GM19395 (cell line): ENCODE measurements around the gene FAM181A.

Source experiments
- ATAC-seq: cut with Tn5 transposase; IDR thresholded peaks from one replicate; pipeline ENCODE4 v1.9.1; 2021; ENCODE audit warnings: mild to moderate bottlenecking, moderate library complexity; ENCODE audit not compliant: unreplicated experiment

Gene FAM181A

DNA sequence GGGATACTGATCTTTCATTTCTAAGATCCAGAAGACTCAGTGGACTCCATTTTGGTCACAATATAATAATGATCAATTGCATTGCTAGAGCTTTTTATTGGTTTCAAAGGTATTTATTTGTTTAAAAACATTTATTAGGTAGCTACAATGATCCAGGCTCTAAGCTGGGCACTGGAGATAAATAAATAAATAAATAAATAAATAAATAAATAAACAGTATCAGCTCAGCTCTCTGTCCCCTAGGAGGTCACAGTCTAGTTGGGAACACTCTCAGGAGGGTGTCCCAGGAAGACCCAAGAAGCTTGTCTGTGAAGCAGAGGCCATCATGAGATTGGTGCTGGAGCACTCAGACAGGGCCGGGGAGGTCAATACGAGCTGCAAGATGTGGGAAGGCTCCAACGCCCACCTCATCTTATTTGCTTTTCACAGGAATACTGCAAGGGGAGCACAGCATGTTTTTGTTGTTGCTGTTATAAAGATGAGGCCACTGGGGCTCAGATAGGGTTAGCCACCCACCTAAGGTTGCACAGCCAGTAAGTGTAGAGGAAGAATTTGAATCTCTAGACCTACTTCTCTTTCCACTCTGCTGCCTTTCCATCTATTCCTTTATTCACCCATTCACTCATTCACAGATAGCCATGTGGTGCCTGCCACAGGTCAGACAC, 33.8 kb downstream of the FAM181A start:
- no peak for ATAC-seq

DNA sequence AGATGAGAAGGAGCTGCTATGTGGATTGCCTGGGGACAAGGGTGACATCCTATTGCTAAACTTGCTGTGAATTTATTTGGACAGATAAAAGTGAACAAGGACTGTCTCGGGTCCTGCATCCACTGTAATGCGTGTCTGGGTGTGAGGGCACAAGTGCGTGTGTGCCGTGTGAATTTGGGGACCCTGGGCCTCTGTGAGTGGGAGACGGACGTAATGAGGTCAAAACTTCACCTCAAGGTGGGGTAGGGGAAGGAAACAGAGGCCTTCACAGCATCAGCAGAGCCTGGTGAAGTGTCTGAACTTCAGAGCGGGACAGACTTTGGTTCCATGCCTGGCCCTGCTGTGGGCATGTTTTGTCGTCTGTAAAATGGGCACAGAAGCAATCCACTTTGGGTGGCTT, 34.5 kb downstream of the FAM181A start:
- ATAC-seq = no peak

DNA sequence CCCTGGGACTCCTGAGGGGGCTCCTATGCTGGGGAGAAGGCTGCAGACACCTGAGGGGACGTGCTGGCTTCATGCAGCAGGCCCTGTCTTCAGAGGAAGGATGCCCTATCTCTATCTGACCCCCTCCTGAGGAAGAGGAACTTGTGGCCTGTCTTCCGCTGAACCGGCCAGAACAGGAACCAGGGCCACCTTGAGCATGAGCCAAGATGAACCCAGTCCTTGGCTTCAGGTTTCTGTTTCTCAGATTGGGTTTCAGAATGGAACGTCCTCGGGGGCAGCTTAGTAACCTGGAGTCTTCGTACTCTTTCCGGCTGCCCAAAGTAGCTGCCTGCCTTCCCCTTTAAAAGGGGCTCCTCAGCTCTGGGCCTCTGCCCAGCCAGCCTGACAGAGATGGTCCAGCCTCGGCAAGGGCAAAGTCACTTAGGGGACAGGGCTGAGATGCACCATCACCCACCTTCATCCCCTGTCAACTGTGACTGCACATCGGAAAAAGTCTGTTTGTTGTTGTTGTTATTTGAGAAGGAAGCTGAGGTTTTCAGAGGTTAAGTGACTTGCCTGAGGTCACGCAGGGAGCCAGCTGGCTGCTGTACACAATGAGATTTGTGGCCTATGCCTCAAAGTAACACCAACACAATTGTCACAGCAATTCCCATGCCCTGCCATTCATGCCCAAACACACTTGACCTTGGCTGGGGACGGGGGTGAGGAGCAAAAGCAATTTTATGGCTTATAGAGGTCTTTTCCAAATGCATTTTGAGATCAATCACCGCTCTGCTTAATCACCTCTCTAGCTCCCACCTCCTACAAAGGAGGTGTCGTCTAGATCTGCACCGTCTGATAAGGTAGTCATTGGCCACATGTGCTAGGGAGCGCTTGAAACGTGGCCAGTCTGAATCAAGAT, 35.8 kb downstream of the FAM181A start:
- ATAC-seq = peak; percentile 58

DNA sequence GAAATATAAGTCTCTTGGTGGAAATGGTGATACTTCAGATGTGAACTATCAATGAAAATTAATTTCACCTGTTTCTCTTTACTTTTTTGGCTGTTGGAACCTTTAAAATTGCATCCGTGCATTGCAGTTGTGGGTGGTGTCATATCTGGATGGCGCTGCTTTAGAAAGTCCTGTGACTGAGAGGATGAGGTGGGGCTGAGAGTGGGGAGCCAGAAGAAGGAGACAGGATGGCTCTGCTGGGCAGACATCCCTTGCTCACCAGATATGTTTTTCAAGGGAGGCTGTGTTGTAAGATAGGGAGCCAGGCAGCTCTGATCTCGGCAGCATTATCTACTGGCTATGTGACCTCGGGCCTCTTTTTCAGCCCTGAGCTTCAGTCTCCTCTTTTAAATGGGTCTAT, 36.5 kb downstream of the FAM181A start:
- no peak for ATAC-seq

DNA sequence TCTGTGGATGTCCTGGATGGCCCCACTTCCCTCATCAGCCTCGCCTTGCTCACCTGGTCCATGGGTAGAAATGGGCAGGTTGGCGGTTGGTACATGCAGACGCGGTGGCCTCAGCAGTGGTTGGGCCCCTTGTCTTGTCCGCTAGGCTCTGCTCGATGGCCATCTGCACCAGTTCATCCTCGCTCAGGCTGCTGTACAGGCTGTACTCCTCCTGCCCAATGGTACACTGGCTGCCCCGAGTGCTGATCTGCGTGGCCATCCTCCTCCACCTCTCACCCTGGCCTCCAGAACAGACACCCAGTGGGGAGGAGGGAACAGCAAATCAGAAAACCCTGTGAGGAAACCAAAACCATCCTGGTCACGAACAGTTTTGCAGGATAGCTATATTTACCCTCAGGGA, 37.1 kb downstream of the FAM181A start:
- no peak for ATAC-seq

DNA sequence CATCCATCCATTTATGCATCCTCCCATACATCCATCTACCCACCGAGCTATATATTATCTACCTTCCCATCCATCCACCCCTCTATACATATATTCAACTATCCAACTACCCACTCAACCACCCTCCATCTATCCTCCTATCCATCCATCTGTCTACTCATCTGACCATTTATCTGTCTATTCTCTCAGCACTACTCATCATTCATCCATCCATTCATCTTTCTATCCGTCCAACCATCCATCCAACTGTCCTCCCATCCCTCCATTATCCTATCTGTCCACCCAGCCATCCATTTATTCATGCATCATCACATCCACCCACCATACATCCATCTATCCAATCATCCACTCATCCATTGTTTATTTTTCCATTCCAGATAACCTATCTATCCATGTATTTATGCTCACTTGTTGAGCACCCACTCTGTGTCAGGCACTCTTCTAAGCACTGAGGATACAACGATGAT, 37.7 kb downstream of the FAM181A start:
- no peak for ATAC-seq

DNA sequence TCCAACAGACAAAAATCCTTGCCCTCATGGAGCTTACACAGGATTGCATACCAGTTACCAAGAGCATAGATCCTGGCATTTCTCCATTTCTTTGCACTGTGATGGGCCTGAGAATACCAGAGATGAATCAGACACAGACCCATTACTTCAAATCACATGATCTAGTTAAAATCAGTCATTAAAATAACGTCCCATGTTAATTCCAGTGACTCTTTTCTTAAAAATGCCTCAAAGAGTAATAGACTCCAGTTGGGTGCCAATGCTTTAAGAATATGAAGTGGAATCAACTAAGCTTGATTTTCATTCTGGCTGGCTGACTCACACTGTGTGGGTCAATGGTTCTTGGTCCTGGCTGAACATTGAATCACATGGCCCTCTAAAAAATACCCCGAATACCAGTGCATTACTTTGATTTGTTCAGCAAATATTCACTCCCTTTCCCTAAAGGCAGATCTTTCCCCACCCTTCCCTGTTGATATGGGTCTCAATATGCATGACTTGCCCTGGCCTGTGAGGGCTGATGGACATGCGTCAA, 38.2 kb downstream of the FAM181A start:
- ATAC-seq = no peak

DNA sequence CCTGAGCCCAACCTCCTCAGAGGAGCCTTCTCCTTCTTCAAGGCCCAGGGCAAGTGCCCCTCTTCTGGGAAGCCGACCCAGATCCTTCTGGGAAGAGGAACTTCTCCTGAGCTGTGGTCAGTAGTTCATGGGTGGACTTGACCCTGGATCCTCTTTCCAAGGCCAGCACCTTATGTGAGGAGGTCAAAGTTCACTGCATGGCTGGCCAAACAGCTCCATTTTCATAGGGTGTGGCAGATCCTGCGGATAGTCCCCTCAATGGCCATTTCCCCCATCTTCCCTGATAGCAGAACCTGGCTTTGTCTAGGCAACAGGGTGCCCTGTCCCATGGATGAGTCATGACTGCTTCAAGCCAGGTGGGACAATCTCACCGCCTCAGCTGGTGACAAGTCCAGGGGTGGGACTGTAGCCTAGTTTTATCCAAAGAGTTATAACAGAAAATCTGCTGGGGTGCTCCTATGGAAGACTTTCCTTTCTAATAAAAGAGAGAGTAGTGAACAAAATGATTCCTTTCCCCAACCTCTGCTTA, 38.9 kb downstream of the FAM181A start:
- ATAC-seq = no peak

DNA sequence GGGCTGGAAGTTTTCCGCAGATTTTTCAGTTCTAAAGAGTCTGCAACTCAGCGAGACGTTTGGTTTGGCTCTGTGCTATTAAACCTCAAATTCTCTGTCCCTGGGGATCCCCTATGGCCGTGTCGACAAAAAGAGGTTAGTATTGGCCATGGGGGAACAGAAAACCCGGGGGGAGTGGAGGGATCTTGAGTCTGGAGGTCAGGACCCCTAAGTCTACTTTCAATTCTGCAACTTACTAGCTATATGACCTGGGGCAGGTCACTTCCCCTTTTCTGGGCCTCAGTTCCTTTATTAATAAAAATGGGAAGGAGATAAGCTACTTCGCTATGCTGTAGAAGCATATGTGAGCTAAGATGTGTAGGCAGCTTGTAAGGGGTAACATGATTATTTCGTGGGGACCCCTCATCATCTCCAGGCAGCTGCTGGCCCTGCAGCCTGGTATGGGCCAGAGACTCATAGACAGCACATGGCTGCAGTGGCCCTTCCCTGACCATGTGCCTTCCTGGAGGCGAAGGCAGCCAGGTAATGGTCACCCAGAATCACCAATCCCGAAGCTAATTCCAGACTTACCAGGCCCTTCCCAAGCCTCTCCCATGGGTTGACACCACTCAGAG, 40.6 kb downstream of the FAM181A start:
- peak; percentile 44 for ATAC-seq

DNA sequence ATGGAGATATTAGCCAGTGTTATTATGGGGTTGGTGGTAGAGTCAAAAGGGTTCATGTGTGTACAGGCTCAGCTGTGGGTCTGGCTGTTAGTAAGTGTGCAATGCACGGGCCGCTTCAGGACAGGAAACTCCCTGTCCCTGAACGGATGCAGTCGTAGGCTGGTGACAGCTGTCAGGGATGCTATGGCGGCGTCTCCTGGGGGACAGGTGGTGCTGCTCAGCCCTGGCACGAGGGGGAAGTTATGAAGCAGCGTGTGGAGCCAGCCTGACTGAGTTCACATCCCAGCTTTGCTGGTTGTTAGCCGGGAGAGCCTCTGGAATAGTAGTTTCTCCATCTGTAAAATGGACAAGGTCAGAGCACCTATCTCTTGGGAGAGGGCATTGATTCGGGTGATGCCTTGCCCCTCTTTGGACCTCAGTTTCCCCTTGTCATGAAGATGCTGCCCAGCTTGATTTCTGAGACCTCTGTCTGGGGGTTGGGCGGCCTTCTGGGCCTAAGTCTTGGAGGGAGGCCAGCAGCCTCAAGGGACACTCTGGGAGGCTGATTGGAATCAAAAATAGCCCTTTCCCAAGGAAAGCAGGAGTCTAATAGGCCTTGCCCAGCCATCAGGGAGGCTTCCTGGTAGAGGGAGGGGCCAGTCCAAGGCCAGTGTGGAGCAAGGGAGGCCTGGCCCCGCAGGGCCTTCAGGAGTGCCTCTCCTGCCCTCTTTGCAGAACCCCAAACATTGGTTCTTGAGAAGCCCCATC, 42.1 kb downstream of the FAM181A start:
- peak; percentile 20 for ATAC-seq

DNA sequence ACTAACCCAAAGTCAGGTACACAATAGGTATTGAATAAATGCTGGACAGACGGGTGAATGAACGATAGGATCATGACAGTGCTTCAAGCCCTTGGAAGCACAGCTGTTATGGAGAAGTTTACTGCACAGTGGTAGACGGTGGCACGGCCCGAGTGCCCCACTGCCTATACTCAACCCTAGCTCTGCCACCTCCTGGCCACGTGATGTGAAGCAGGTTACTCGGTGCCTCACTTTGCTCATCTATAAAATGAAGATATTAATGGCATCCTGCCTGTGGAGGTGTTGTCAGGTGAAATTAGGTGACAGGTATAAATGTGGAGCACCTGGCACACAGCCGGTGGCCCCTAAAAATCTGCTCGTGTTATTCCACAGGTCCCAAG, 43.4 kb downstream of the FAM181A start:
- ATAC-seq = peak; percentile 31

DNA sequence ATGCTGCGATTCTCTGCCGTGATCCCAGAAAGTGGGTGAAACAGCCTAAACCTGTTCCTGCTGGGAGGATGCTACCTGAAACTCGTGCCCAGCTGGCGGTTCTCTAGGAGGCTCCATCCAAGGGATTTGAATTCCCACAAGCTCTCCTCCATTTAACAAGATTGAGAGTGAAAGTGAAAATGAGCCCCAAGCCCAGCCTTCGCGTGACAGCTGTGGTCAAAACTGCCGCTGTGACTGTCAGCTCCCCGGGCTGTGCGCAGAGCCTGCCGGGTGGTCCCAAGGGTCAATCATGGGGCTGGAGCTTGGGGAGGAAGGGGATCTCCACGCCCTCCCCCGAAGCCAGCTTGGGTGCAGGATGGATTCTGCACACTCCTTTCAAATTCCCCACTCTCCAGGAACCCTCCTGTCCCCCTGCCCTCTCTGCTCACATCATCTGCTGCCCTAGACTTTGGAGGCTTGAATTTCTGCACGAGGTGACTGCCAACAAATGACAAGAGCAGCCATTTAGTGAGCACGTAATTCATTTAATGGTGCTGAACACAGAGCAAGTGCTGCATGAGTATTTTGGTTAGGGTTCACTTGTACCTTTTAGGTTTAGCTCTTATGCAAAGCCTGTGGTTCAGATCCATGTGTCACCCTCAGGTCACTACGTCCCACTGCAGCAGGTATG, 44.0 kb downstream of the FAM181A start:
- peak; percentile 40 for ATAC-seq

DNA sequence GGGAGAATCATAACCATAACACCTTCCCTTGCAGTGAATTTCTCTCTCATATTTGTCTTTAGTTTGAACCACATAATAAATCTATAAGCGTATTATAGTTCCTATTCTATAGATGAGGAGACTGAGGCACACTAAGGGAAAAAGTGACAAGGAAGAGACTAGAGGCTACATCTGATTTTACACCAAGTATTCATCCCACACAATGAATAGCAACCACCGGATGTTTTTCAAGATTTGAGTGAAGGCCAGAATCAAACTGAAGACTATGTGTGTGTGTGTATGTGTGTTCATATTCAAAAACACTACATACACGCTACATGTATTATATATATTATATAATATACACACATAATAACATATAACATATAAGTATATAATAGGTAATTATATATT, 44.5 kb downstream of the FAM181A start:
- no peak for ATAC-seq

DNA sequence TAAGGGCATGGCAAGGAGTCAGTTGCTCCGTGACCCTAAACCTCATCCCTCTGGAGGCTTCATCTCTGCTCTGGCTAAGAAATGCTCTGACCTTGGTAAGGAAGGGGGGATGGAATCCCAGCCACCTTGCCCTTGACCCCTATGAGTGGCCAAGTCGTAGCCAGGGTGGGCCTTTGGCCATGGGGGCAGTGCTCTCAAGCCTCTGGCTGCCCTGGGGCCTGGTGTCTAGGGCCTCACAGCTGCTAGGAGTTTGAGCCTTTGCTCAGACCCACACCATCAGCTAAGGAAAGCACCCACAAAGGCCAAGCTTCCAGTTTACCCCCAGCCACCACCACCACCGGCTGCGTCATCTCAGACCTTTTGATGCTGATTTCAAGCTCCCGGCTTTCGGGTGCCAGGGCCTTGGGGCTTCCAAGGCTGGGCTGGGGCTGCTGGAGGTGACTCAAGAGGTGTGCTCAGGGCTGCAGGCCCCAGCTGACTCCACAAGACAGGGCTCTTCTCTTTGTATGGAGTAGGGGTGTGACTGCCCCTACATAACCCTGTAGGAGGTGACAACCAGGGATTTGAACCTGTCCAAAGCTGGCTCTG, 45.6 kb downstream of the FAM181A start:
- ATAC-seq = no peak

DNA sequence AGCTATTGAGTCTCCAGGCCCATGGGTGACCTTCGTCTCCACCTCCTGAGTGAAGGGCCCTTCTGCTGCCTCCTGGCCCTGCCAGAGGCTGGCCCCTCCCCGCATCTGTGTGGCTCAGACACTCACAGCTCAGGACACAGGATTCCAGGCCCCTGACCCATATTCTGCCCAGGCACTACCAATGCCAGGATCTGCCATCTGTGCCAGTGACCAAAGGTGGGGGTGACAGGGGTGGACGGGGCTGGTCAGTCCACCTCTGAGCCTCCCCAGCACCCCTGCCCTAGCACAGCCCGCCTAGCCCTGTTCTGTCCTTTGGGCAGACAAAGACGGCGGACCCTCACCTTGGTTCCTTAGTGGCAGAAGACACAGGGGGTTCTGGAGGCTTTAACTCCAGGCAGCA, 46.5 kb downstream of the FAM181A start:
- no peak for ATAC-seq

DNA sequence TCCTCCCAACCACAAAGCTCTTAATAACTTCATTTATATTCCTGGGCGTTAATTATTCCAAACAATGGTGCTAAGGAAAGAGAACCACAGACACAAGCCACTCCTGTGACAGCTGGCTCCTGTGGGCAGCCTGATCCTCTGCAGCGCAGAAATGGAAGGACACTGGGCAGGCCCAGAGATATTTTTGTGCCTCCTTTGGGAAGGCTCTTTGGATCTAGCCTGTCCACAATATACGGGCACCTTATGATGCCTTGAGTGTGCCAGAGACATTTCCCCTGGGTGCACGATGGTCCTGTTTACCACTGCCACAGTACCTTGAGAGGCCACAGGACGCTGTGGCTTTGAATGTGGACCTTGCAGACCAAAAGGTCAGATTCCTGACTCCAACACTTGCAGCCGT, 47.2 kb downstream of the FAM181A start:
- no peak for ATAC-seq

DNA sequence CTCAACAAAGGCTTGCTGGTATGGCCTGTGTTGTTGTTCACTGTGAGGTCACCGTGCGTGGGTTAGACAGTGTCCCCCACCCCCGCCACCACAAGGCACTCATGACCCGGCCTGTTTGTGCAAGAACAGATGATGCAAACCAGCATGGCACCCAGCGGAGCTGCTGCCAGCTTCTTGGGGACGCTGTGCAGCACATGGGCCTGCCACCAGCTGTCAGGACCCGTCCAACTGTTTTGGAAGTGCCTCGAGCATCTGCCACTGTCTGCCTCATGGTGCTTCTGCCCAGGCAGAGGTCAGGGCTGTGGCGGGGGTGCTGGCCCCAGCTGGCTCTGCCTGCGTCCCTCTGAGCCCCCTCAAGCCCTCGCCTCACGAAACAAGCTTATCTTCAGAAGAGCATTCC, 47.7 kb downstream of the FAM181A start:
- no peak for ATAC-seq

DNA sequence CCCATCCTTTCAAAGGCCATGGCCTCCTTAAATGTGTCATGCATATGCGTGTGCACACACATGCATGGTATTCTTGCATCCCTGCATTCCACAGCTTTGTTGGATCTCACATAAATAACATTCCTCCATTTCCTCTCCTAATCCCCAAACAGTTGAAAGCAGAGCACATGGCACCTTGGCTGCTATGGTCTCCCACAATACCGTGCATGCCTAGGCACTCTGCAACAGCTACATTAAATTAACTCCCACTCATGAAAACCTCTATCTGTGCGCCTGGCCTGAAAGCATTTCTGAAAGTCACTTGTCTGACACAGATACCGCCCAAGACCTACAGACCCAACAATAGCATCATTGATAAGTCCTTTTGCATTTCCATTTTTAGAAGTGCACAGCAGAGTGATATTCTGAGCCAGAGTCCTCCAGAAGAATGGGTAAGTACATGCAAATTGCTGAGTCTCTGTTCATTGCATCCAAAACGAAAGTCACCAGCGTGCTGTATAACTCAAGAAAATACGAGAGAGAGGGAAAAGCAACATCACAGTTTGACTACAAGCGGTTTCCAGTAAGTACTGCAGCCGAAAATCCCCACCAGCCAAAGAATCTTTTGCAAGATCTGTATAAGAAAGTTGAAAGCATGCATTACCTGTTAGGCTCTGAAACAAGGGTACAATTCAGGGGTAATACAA, 48.8 kb downstream of the FAM181A start:
- peak; percentile 60 for ATAC-seq

DNA sequence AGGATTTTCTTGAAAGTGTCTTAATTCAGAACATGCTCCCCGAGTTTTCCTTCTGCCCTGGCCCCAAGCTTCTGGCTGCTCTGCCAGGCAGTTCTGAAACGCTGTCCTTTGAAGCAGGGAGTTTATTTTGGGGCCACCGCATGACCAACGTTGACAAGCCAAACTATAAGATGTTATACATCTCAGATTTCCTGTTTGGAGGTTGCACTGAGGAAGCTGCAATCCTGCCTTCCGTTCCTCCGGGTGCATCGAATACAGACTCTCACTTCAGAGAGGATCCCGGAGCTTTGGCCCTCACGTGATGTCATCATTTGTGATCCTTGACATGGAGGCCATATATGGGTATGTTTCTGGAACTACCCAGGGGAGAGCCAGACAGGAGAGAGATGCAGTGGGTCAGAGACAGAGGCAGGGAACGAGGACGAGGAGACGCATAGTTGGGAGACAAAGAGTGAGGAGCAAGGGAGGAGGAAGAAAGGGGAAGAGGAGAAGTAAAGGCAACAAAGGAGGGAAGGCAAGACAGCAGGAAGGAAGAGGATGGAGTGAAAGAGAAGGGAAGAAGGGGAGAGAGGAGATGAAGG, 49.4 kb downstream of the FAM181A start, which contains the start of gene ASB2:
Gene ASB2 (minus strand): TSS at position 94 of the 581 bp plus-strand sequence. CDS start 12,031 bp downstream, outside the sequence.
- peak; percentile 22 for ATAC-seq
